ENCODE data around the gene RAMAC. TPM values are rescaled to one million over a fixed set of nuclear protein-coding genes. Genes with fewer than 3 reads are reported as not detected.
"Not testable (repeated sequence)": the region's sequence is repeated elsewhere in the genome, so short reads cannot be mapped to it uniquely, and the experiment has no call there.

RAMAC gene
- total and polyA plus RNA-seq, 7 donors, result 17.0 to 43.3 (median 21.8) TPM

GRCh38 chr15:83015361-83015760 is 29.4 kb downstream of the RAMAC start:
- Histone ChIP-seq H3K36me3 (ENCODE audit: insufficient read depth in 1 of 2, low read depth in 1 of 2) (peaks cover 5 to 51% of the 10 kb centered on the region in 2 donors), H3K4me3 (no peak overlapping the region), H3K27ac (peak overlapping the region; percentile 37), H3K4me1 (peaks cover 10% of the 10 kb centered on the region), H3K9me3 (no peaks in the 10 kb centered on the region), H3K27me3 (ENCODE audit: insufficient read depth in 3 of 3, low read length in 2 of 3) (no peaks in the 10 kb centered on the region)
- TF ChIP-seq, protein P1, sequence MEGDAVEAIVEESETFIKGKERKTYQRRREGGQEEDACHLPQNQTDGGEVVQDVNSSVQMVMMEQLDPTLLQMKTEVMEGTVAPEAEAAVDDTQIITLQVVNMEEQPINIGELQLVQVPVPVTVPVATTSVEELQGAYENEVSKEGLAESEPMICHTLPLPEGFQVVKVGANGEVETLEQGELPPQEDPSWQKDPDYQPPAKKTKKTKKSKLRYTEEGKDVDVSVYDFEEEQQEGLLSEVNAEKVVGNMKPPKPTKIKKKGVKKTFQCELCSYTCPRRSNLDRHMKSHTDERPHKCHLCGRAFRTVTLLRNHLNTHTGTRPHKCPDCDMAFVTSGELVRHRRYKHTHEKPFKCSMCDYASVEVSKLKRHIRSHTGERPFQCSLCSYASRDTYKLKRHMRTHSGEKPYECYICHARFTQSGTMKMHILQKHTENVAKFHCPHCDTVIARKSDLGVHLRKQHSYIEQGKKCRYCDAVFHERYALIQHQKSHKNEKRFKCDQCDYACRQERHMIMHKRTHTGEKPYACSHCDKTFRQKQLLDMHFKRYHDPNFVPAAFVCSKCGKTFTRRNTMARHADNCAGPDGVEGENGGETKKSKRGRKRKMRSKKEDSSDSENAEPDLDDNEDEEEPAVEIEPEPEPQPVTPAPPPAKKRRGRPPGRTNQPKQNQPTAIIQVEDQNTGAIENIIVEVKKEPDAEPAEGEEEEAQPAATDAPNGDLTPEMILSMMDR (IDR thresholded peaks at IDR 0.05), result no peak
- intact Hi-C loops (cut with DNase I), result no loop called here
- DNase-seq (no peak), ATAC-seq (no peak)
- WGBS, 3 donors, result 81 to 86% (median 82%) methylated on average over 4 of the region's 4 CpGs

- intact Hi-C loops (cut with DNase I), result no loop called here
- no peaks in the 10 kb centered on the region for H3K27me3 ChIP-seq (ENCODE audit: insufficient read depth in 3 of 3, low read length in 2 of 3)
- H3K9me3 ChIP-seq, result no peaks in the 10 kb centered on the region
- 83 to 86% (median 85%) methylated on average over 5 of the region's 5 CpGs for WGBS, 3 donors
- H3K27ac ChIP-seq, result no peak overlapping the region
- TF ChIP-seq, protein P1 (IDR thresholded peaks at IDR 0.05), result no peak
- H3K36me3 ChIP-seq (ENCODE audit: insufficient read depth in 1 of 2, low read depth in 1 of 2), result peaks cover 5 to 58% of the 10 kb centered on the region in 2 donors
- DNase-seq (no peak), ATAC-seq (no peak)
- H3K4me3 ChIP-seq, result no peak overlapping the region
- peaks cover 3% of the 10 kb centered on the region for H3K4me1 ChIP-seq
Measured at GRCh38 chr15:83016906-83017305, 30.9 kb downstream of the RAMAC start.

GRCh38 chr15:83018436-83018835 is 32.4 kb downstream of the RAMAC start:
- TF ChIP-seq, protein P1 (IDR thresholded peaks at IDR 0.05), result no peak
- Histone ChIP-seq H3K4me3 (no peak overlapping the region), H3K9me3 (no peaks in the 10 kb centered on the region), H3K27ac (no peak overlapping the region), H3K4me1 (no peaks in the 10 kb centered on the region), H3K36me3 (ENCODE audit: insufficient read depth in 1 of 2, low read depth in 1 of 2) (peaks cover 5 to 60% of the 10 kb centered on the region in 2 donors), H3K27me3 (ENCODE audit: insufficient read depth in 3 of 3, low read length in 2 of 3) (no peaks in the 10 kb centered on the region)
- WGBS, 3 donors, result 82 to 86% (median 85%) methylated on average over 2 of the region's 2 CpGs
- intact Hi-C loops (cut with DNase I), result no loop called here
- no peak for DNase-seq
- ATAC-seq, result no peak

- intact Hi-C loops (cut with DNase I), result no loop called here
- H3K4me3 ChIP-seq, result no peak overlapping the region
- H3K27ac ChIP-seq, result no peak overlapping the region
- DNase-seq (no peak), ATAC-seq (peak in 1 of 4 donors; percentile 41)
- no peaks in the 10 kb centered on the region for H3K27me3 ChIP-seq (ENCODE audit: insufficient read depth in 3 of 3, low read length in 2 of 3)
- TF ChIP-seq, protein P1 (IDR thresholded peaks at IDR 0.05), result no peak
- WGBS, 3 donors, result 81 to 92% (median 87%) methylated on average over 8 of the region's 8 CpGs
- no peaks in the 10 kb centered on the region for H3K9me3 ChIP-seq
- H3K4me1 ChIP-seq, result no peaks in the 10 kb centered on the region
- peaks cover 6 to 52% of the 10 kb centered on the region in 2 donors for H3K36me3 ChIP-seq (ENCODE audit: insufficient read depth in 1 of 2, low read depth in 1 of 2)
Measured at GRCh38 chr15:83030021-83030420, 44.0 kb downstream of the RAMAC start.

- H3K9me3 ChIP-seq; H3K4me3 ChIP-seq; H3K4me1 ChIP-seq; ATAC-seq; intact Hi-C loops (cut with DNase I); DNase-seq; H3K27ac ChIP-seq; H3K27me3 ChIP-seq (ENCODE audit: insufficient read depth in 3 of 3, low read length in 2 of 3): not testable (repeated sequence)
- H3K36me3 ChIP-seq (ENCODE audit: insufficient read depth in 1 of 2, low read depth in 1 of 2), result peaks cover 6 to 46% of the 10 kb centered on the region in 2 donors
- 98 to 99% (median 99%) methylated on average over 6 of the region's 6 CpGs for WGBS, 3 donors
Measured at GRCh38 chr15:83031234-83031633, 45.2 kb downstream of the RAMAC start.

Measured in psoas muscle (tissue), 8 donors.